ENCODE results near the gene HIVEP3.

GRCh38 chr1:41614818-41615217, 303.9 kb downstream of the HIVEP3 start:
- no peak for TF ChIP-seq POLR2A (IDR thresholded peaks at IDR 0.05; ENCODE audit: low read depth, low read length)
- TF ChIP-seq TAF1 (IDR thresholded peaks at IDR 0.05; ENCODE audit: low read depth, low read length): no peak
- TF ChIP-seq POLR2AphosphoS5 (IDR thresholded peaks at IDR 0.05; ENCODE audit: low read depth, low read length): no peak

Data from GM12891 (cell line).